Epithelial cell of esophagus (primary cell): ENCODE results near the gene P2RY6.

Experiments used
- DNase-seq: peaks from one replicate; pipeline ENCODE4 v3.0.0; 2010; ENCODE audit warnings: low read depth
- H3K4me3 ChIP-seq: 2 replicates; pipeline ENCODE4 v1.5.1; 2011; ENCODE audit warnings: mild to moderate bottlenecking, low read length, control low read depth
- TF ChIP-seq, protein P1 (sequence below): IDR thresholded peaks from 2 replicates; pipeline ENCODE4 v1.5.1; 2011; ENCODE audit warnings: low read depth, mild to moderate bottlenecking, low read length, control low read depth, inconsistent platforms; ENCODE audit not compliant: insufficient read depth; ENCODE audit errors: missing control alignments

Gene P2RY6

DNA sequence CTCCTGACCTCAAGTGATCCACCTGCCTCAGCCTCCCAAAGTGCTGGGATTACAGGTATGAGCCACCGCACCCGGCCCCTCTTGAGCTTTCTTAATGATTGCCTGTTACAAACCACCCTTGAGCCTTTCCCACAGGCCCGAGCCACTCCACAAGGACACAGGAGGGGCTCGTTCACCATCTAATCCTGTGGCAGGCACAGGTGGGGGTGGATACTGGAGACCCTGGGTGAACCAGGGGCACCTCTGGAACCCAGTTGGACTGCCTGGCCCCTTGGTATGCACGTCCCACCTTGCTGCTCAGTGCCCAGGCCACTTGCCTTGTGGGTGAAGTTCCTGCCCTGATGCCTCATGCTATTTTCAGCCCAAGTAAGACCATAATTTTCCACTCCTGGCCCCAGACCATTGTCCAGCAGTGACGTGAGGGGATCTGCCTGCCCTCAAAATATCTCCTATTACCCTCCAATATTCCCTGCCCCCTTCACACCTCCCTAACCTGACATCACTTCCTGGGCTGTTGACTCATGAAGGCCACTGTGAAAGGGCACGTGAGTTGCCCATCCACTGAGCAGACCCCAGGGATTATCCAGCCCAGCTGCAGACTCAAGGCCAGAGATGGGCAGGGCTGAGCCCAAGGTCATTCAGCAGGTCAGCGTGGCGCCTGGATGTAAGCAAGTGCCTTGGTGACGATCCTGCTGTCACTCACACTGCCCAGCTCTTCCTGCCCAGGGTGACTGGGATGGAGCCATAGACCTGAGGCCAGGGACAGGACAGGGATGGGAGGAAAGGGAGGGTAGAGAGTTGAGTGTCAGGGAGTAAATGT lies 34.5 kb upstream of the P2RY6 start:
- H3K4me3 ChIP-seq: no peak overlapping the region
- TF ChIP-seq, protein P1, sequence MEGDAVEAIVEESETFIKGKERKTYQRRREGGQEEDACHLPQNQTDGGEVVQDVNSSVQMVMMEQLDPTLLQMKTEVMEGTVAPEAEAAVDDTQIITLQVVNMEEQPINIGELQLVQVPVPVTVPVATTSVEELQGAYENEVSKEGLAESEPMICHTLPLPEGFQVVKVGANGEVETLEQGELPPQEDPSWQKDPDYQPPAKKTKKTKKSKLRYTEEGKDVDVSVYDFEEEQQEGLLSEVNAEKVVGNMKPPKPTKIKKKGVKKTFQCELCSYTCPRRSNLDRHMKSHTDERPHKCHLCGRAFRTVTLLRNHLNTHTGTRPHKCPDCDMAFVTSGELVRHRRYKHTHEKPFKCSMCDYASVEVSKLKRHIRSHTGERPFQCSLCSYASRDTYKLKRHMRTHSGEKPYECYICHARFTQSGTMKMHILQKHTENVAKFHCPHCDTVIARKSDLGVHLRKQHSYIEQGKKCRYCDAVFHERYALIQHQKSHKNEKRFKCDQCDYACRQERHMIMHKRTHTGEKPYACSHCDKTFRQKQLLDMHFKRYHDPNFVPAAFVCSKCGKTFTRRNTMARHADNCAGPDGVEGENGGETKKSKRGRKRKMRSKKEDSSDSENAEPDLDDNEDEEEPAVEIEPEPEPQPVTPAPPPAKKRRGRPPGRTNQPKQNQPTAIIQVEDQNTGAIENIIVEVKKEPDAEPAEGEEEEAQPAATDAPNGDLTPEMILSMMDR: no peak
- no peak for DNase-seq

DNA sequence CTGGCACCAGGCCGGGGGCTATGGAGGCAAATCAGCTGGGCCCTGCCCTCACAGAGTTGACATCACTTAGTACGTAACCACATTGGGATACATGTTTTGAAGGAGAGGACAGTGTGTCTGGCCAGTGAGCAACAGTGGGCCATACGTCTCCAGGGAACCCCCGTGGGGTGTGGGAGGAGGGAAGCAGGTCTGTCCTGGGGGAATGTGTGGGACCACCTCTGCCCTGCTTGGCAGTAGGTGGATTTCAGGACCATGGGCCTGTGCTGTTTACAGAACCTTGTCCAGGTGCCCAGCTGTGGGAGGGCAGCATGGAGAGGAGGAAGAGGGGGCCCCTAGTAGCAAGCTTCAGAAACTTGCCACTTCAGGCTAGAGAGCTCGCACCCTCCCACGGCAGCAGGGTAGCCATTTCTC lies 33.0 kb upstream of the P2RY6 start:
- no peak overlapping the region for H3K4me3 ChIP-seq
- no peak for DNase-seq
- TF ChIP-seq, protein P1: no peak

DNA sequence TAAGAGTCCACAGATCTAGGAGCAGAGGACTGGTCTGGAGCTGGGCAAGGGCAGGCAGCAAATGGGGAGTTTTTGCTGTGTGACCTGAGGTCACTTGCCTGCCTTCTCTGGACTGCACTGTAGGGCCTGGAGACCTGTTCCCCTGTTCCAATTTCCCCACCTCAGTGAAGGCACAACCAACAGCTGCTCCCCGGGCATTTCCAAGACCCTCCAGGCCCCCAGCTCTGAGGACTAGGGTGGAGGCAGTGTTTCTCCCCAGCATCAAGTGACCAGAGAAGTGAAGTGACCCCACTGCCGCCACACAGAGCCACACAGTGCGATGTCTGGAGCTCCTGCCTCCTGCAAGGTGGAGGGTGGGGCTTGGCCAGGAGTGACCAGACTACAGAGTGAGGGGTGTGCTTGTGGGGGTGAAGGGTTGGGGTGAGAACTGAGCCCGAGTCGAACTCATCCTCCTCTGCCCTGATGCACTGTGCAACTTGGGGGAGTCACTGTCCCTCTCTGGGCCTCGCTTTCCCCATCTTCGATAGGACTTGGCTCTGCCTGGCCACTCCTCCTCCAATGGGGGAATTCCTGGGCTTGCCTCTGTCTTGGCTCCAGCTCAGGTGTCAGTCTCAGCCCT lies 32.5 kb upstream of the P2RY6 start:
- TF ChIP-seq, protein P1: no peak
- H3K4me3 ChIP-seq: no peak overlapping the region
- no peak for DNase-seq

DNA sequence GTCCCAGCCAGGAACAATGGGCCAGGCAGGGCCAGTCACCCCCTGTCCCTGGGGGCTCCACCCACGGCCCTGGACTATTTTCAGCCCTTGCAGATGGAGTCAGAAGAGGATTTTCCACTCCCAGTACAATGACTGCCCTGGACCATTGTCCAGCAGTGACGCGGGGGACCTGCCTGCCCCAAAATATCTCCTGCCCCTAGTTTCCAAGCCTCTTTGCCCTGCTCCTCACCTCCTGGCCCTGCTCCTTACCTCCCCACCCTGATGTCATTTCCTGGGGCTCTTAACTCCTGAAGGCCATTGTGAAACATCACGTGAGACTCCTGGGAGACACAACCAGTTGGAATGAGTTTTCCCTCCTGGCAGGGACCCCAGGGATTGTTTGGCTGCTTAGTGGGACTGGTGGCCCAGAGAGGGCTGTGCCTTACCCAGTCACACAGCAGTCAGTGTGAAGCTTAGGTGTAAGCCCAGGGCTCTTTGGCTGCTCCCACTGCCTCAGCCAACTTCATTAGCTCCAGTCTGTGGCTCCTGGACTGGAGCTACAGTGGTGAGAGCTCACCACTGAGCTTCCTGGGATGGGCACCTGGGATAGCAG lies 31.9 kb upstream of the P2RY6 start:
- H3K4me3 ChIP-seq: no peak overlapping the region
- TF ChIP-seq, protein P1: no peak
- DNase-seq: peak; percentile 30

DNA sequence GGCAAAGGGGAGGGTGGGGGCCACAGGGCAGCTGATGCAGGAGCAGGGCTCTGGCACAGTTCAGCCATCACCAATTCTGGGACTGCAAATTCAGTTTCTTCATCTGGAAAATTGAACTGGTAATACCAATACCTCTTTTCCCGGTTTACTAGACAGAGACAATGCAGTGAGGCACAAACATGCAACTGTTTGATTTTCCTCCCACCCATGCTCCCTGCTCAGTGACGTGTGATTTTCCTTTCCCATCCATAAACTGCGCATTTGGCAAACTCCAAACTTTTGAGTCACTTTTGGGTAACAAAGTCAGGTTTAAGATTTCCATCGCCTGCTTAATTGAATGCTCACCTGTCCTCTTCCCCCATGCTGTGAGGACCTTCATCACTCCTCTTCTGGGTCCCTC lies 30.8 kb upstream of the P2RY6 start:
- no peak overlapping the region for H3K4me3 ChIP-seq
- no peak for DNase-seq
- TF ChIP-seq, protein P1: no peak

DNA sequence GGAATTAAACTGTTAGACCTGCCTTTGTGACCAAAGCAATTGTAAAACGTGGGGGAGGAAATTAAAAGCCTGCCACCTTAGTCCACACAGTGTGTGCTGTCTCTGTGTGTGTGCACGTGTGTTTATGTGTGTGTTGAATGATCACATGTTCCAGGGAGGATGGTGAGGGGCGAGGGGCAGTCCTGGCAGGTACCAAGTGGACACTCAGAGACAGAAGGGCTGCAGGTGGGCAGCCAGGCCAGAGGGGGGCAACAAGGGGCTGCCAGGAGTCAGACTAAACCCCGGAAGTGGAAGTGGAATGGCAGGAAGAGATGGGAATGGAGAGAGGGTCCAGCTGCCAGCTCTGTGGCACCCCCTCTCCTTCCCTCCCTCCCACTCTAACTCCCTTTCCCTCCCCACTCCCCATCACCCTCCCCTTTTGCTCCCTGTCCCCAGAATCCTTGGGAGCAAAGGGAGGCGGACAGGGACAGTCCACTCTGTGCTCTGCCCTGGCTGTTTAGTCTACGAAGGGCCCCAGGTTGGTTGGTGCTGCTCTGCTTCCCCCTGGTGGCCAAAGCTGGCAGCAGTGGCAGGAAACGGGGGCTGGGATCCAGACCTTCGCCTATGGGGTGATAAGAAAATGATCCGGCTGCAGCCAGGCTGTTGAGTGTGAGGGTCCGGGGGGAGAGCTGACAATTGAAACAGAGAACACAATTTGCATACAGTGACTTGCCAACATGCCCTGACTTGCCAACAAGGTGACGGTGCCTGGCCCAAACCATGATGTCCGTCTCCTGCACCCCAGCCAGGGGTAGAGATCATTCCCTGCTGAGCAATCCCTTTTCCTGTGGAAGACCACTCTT lies 29.7 kb upstream of the P2RY6 start:
- peak; percentile 64 for DNase-seq
- TF ChIP-seq, protein P1: peak; percentile 98
- no peak overlapping the region for H3K4me3 ChIP-seq
